Fibroblast of pulmonary artery (primary cell): ENCODE results near the gene STEAP3.

Source experiments
- DNase-seq: peaks from one replicate; pipeline ENCODE4 v3.0.0-alpha.2; 2010; ENCODE audit warnings: low read depth
- H3K4me3 ChIP-seq: replicated peaks from 2 replicates; pipeline ENCODE4 v1.5.1; 2011; ENCODE audit warnings: low read depth, mild to moderate bottlenecking, control low read depth, low read length, moderate library complexity
- TF ChIP-seq, protein P1 (sequence below): IDR thresholded peaks from 2 replicates; pipeline ENCODE4 v1.5.1; 2011; ENCODE audit warnings: mild to moderate bottlenecking, control low read depth, low read length, inconsistent platforms; ENCODE audit errors: missing control alignments

Gene STEAP3

DNA sequence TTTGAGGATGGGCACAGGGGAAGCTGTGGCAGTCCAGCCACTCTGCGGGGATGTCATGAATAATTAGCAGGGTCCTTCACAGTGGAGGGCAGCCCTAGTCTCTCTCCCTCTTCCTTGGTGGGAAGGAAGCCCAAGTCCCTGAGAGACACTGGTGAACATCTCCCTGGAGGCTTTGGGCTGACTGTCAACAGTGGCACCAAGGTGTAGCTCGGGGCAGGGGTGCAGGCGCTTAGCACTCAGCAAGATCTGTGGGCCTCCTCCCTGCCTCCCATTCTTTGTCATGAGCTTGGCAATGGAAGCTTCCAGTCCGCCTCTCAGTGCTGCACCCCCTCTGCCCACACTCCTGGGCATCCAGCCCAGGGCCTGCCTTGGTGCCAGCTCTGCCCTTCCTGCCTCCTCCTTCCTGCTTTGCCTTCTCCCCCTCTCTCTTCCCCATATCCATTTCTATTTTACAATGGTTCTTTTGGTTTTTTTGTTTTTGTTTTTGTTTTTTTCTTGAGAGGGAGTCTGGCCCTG is 59.4 kb downstream of the STEAP3 start:
- no peak for DNase-seq
- TF ChIP-seq, protein P1, sequence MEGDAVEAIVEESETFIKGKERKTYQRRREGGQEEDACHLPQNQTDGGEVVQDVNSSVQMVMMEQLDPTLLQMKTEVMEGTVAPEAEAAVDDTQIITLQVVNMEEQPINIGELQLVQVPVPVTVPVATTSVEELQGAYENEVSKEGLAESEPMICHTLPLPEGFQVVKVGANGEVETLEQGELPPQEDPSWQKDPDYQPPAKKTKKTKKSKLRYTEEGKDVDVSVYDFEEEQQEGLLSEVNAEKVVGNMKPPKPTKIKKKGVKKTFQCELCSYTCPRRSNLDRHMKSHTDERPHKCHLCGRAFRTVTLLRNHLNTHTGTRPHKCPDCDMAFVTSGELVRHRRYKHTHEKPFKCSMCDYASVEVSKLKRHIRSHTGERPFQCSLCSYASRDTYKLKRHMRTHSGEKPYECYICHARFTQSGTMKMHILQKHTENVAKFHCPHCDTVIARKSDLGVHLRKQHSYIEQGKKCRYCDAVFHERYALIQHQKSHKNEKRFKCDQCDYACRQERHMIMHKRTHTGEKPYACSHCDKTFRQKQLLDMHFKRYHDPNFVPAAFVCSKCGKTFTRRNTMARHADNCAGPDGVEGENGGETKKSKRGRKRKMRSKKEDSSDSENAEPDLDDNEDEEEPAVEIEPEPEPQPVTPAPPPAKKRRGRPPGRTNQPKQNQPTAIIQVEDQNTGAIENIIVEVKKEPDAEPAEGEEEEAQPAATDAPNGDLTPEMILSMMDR = no peak
- H3K4me3 ChIP-seq = no peak overlapping the region

DNA sequence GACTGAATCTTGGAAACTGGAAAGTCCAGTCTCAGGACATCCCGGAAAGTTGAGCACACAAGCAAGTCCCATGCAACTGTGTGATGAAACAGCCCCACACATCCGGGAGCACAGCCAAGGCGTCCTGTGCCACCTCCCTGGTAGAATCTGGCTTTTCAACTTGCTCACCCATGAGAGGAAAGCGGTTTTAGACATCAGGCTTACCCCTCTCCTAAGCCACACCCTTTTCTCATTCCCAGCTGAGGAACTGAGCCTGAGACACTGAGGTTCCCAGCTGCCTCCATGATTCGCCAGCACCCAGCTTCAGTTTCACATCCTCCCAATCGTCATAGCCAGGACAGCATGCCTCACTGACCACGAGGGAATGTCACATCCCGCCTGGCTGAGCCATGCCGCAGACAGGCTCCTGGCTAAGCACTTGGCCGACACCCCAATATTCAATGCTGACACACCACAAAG is 60.3 kb downstream of the STEAP3 start:
- H3K4me3 ChIP-seq = no peak overlapping the region
- TF ChIP-seq, protein P1 = no peak
- DNase-seq = peak; percentile 12

DNA sequence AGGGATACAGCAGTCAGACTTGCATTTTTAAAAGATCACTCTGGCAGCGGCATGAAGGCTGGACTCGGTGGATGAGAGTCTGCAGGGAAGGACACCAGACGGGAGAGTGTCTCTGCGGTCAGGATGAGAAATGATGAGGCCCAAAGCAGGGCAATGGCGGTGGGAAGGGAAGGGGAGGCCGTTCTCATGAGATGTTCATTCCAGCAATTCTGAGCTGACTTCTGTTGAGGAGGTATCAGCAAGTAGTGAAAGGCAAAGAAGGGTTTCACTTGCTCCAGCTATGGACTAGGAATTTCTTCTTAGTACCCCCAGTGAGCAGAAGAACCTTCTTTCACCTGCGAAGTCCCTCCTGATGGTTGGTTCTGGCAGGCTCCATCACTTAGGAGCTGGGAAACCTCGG is 63.0 kb downstream of the STEAP3 start:
- no peak overlapping the region for H3K4me3 ChIP-seq
- TF ChIP-seq, protein P1 = no peak
- no peak for DNase-seq

DNA sequence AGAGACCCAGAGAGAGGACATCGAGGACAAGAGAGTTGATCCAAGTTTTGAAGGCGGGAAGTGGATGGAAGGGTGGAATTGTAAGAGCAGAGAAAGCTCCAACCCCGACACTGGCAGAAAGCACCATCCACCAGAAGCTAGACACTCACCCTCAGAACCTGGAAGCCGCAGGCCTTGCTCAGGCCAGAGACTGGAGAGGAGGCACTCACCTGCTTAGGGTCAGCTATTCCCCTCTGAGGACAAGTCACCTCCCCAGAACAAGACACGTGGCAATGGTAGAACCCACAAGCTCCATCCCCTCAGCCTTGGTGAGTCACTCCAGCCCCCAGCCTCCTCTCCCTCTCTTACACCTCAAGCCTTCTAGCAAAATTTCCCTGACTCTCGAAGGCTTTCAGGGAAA is 64.9 kb downstream of the STEAP3 start:
- DNase-seq = no peak
- TF ChIP-seq, protein P1 = no peak
- no peak overlapping the region for H3K4me3 ChIP-seq

DNA sequence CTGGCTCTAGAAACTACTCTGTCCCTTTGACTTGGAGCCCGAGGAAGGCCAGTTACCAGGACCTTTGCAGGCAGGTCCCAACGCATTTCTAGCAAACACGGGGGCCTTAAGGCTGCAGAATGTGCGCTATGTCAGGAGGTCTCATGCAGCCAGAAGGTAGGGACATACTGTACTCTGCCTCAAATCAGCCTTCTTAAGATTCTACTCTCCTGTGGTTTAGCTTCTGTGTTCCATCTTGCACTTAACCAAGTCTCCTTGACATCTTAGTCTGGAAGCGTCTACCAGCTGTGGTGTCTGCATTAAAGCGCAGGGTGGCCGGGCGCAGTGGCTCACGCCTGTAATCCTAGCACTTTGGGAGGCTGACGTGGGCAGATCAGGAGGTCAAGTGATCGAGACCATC is 65.5 kb downstream of the STEAP3 start:
- H3K4me3 ChIP-seq = no peak overlapping the region
- TF ChIP-seq, protein P1 = no peak
- peak; percentile 35 for DNase-seq

DNA sequence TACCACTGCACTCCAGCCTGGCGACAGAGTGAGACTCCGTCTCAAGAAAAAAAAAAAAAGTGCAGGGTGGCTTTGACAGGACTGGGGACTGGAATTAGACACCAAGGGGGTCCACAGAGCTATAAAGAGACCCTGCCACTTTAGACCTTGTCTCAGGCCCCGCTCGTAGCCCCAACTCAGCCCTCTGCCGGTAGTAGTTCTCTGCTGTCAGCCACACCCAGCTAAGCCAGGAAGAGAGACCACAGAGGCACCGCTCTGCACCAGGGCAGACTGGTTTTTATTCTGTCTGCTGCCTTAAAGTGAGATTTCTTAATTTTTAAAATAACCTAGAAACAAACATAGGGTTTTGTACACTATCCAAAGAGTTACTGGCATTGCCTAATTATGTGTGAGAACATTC is 66.0 kb downstream of the STEAP3 start:
- no peak overlapping the region for H3K4me3 ChIP-seq
- TF ChIP-seq, protein P1 = no peak
- DNase-seq = no peak

DNA sequence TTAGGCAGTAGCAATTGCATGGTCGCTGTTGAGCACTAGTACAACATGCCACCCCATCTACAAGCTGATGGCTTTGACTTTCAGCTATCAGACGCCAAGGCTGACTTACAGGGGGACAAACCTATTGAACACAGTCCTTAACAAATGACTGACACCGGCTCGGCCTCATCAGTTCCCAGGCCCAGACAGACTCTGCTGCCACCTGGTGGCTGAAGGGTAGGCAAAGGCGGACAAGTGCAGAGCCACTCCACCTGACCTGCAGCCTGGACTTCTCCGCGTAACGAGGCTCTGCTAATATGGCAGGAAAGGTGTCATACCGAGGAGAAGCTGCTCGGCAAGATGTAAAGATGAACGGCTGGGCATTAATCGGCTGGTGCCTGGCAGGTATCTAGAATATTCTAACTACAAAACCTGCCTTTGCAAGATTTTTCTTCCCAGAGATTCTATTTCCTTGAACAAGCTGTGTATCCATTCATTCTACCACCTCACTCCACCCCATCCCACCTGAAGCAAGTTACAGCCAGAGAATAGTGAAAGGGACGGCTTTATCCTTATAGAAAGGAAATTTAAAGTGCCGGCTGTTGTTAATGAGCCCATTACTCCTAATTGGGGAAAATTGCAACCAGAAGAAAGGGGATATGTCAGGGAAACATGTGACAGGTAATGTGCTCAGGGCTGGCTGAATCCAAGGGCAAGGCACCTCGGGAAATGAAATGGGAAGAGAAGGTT is 67.4 kb downstream of the STEAP3 start:
- peak; percentile 63 for DNase-seq
- TF ChIP-seq, protein P1 = peak; percentile 88
- H3K4me3 ChIP-seq = no peak overlapping the region
